DOHH2 (cell line): ENCODE measurements around the gene FNIP1.

ENCODE experiments used
- H3F3A ChIP-seq: fragments of 200-600 bp; sonication (generic), shearing (Covaris generic); 2 replicates; pipeline ENCODE4 v1.6.0; 2016; ENCODE audit warnings: antibody characterized with exemption, mild to moderate bottlenecking; ENCODE audit not compliant: control insufficient read depth, insufficient read depth
- H3K27ac ChIP-seq: fragments of 200-600 bp; sonication (generic); 2 replicates; pipeline ENCODE4 v1.5.1; 2014; ENCODE audit warnings: low read depth, mild to moderate bottlenecking, low read length, moderate library complexity
- H3K27me3 ChIP-seq: fragments of 200-600 bp; sonication (generic); 2 replicates; pipeline ENCODE4 v1.6.1; 2014; ENCODE audit warnings: mild to moderate bottlenecking, low read length, mixed read lengths; ENCODE audit not compliant: control insufficient read depth
- H3K36me3 ChIP-seq: fragments of 200-600 bp; sonication (generic); 2 replicates; pipeline ENCODE4 v1.6.1; 2014; ENCODE audit warnings: mild to moderate bottlenecking, low read length, moderate library complexity, mixed read lengths; ENCODE audit not compliant: control insufficient read depth
- H3K4me1 ChIP-seq: fragments of 200-600 bp; sonication (generic); 2 replicates; pipeline ENCODE4 v1.6.1; 2014; ENCODE audit warnings: mild to moderate bottlenecking, low read length, mixed read lengths; ENCODE audit not compliant: control insufficient read depth
- H3K4me2 ChIP-seq: fragments of 200-600 bp; sonication (generic); 2 replicates; pipeline ENCODE4 v1.6.0; 2014; ENCODE audit warnings: mild to moderate bottlenecking, low read length, moderate library complexity
- H3K4me3 ChIP-seq: fragments of 200-600 bp; sonication (generic); 2 replicates; pipeline ENCODE4 v1.5.1; 2014; ENCODE audit warnings: mild to moderate bottlenecking, low read length, mixed read lengths
- H3K79me2 ChIP-seq: fragments of 200-600 bp; sonication (generic); 2 replicates; pipeline ENCODE4 v1.6.1; 2014; ENCODE audit warnings: mild to moderate bottlenecking, low read length, mixed read lengths; ENCODE audit not compliant: control insufficient read depth
- H3K9me2 ChIP-seq: fragments of 200-600 bp; sonication (generic); replicated peaks from 2 replicates; pipeline ENCODE4 v1.6.1; 2014; ENCODE audit warnings: mild to moderate bottlenecking, low read length, mixed read lengths; ENCODE audit not compliant: control insufficient read depth
- H3K9me3 ChIP-seq: fragments of 200-600 bp; sonication (generic); 2 replicates; pipeline ENCODE4 v1.6.1; 2014; ENCODE audit warnings: antibody characterized with exemption, low read length, mixed read lengths; ENCODE audit not compliant: control insufficient read depth, insufficient read depth
- H4K20me1 ChIP-seq: fragments of 200-600 bp; sonication (generic); 2 replicates; pipeline ENCODE4 v1.6.0; 2014; ENCODE audit warnings: low read depth, mild to moderate bottlenecking, antibody characterized with exemption, low read length, moderate library complexity; ENCODE audit not compliant: control insufficient read depth, insufficient read depth
- CTCF ChIP-seq: fragments of 200-600 bp; sonication (generic); IDR thresholded peaks from one replicate; pipeline ENCODE4 v1.5.1; 2014; ENCODE audit warnings: antibody characterized with exemption, mild to moderate bottlenecking, low read depth, low read length; ENCODE audit not compliant: poor library complexity, severe bottlenecking
- EZH2phosphoT487 ChIP-seq: fragments of 200-600 bp; sonication (generic); IDR thresholded peaks from 2 replicates; pipeline ENCODE4 v1.6.1; 2017; ENCODE audit warnings: borderline replicate concordance, mild to moderate bottlenecking, antibody characterized with exemption, low read length, moderate library complexity, mixed read lengths

Gene FNIP1

GRCh38 chr5:131637694-131638093 lies 159.1 kb downstream of the FNIP1 start:
- Histone ChIP-seq H3K27me3 (no peaks in the 10 kb centered on the region), H3K4me3 (no peak overlapping the region), H4K20me1 (no peaks in the 10 kb centered on the region; the same call in 1 of the 2 replicates), H3K79me2 (peaks cover 27% of the 10 kb centered on the region), H3F3A (peaks cover 16% of the 10 kb centered on the region), H3K4me1 (peaks cover 56% of the 10 kb centered on the region), H3K4me2 (no peak overlapping the region), H3K27ac (no peak overlapping the region), H3K36me3 (peaks cover 27% of the 10 kb centered on the region), H3K9me3 (no peaks in the 10 kb centered on the region), H3K9me2 (no peaks in the 10 kb centered on the region)
- no peak for TF ChIP-seq EZH2phosphoT487
- TF ChIP-seq CTCF: no peak

GRCh38 chr5:131635684-131636572 lies 160.9 kb downstream of the FNIP1 start:
- peak overlapping the region; percentile 82 for H3K4me3 ChIP-seq
- H3F3A ChIP-seq: peaks cover 21% of the 10 kb centered on the region
- H3K9me3 ChIP-seq: no peaks in the 10 kb centered on the region
- H3K27ac ChIP-seq: peak overlapping the region; percentile 98
- peak overlapping the region; percentile 83 for H3K4me2 ChIP-seq
- no peak for TF ChIP-seq EZH2phosphoT487
- no peak for TF ChIP-seq CTCF
- peaks cover 66% of the 10 kb centered on the region for H3K4me1 ChIP-seq
- peaks cover 40% of the 10 kb centered on the region for H3K36me3 ChIP-seq
- H3K9me2 ChIP-seq: no peaks in the 10 kb centered on the region
- peaks cover 45% of the 10 kb centered on the region for H3K79me2 ChIP-seq
- no peaks in the 10 kb centered on the region for H3K27me3 ChIP-seq
- H4K20me1 ChIP-seq: peaks cover 12% of the 10 kb centered on the region

- peaks cover 48% of the 10 kb centered on the region for H3K36me3 ChIP-seq
- H3K27ac ChIP-seq: peak within 1 kb of the TSS; percentile 98
- no peaks in the 10 kb centered on the region for H3K27me3 ChIP-seq
- H3K9me3 ChIP-seq: no peaks in the 10 kb centered on the region
- peaks cover 16% of the 10 kb centered on the region; the same call in 1 of the 2 replicates for H3F3A ChIP-seq
- H3K4me1 ChIP-seq: peaks cover 66% of the 10 kb centered on the region
- TF ChIP-seq CTCF: no peak
- no peak for TF ChIP-seq EZH2phosphoT487
- peaks cover 53% of the 10 kb centered on the region for H3K79me2 ChIP-seq
- H3K4me2 ChIP-seq: peak within 1 kb of the TSS; percentile 83
- H4K20me1 ChIP-seq: peaks cover 19% of the 10 kb centered on the region
- H3K9me2 ChIP-seq: no peaks in the 10 kb centered on the region
- peak within 1 kb of the TSS; percentile 82 for H3K4me3 ChIP-seq
Observed at GRCh38 chr5:131634996-131635683, 161.7 kb downstream of the FNIP1 start, which contains the start of gene RAPGEF6. RAPGEF6 (minus strand) TSS chr5:131635229; CDS start chr5:131635030, 199 bp downstream.
